GM21423 (cell line): Measurements from ENCODE around the gene SHISAL1.

Source experiments
- ATAC-seq: cut with Tn5 transposase; IDR thresholded peaks from one replicate; pipeline ENCODE4 v1.9.1; 2021; ENCODE audit warnings: mild to moderate bottlenecking, moderate library complexity; ENCODE audit not compliant: unreplicated experiment

Gene SHISAL1

DNA sequence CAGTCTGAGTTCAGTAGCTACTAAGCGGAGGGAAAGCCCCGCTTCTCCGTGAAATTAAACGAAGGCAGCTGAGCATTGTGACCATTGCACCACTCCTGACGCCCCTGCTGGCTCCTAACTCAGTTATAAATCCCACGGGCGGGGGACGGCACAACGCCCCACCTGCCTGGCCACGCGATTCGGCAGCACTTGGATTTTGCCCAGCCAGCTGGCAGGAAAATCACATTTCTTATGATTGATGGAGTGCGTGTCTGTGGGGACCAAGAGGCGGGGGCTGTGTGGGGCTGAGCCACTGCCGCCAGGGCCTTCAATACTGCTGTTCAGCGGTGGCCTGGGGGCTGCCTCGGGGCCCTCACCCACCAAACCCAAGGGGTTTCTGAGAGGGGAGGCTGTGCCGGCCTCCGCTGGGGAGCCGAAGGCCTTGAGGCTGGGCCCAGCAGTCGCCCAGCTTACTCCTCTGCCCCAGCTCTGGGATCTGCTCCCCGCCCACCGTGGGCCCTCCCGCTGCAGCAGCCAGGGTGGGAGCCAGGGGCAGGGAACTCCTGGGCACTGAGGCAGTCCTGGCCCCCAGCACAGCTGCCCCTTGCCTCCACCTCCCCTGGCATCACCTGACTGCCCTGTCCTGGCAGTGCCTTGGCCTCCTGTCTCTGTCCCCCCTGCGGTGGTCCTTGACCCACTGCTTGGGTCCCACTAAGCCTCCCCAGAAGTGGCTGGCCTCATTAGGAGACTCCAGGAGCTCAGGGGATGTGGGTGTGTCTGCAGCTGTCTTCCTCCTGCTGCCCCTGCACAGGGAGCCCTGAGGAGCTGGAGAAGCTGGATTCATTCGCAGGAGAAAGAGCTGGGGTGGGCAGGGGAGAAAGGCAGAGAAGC lies 30.7 kb downstream of the SHISAL1 start:
- no peak for ATAC-seq

DNA sequence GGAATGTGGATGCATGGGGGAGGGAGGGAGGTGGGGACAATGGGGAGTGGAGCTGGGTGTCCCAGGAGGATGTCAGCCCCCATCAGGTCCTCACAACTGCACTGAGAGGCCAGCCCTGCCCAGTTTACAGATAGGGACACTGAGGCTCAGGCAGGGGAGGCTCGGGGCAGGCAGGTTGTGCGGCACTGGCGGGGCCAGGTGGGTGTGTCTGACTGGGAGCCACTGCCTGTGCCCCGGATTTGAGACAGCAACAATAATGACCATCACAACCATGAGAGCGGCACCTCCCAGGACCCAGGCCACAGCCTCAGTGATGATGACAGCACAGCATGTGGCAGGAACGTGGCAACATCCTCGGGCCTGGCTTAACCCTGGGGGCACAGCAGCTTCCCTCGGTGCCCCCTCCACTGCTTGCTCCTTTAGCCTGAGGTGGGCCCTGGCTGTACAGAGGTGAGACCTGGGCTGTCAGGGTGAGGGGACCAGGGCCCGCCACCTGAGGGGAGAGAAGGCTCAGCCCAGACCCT lies 32.0 kb downstream of the SHISAL1 start:
- ATAC-seq: no peak

DNA sequence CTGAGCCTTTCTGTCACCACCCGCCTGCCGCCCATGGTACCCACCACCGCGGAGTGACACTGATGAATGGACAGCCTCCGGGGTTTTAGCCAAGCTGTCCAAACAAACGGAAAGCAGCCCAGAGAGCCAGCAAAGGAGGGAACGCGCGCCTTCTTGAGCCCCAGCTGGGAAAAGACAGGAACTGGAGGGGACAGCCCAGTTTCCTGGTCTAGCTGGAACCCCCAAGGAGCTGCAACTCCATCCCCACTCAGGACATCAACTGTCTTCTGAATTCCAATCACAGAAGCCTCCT lies 33.7 kb downstream of the SHISAL1 start:
- no peak for ATAC-seq

DNA sequence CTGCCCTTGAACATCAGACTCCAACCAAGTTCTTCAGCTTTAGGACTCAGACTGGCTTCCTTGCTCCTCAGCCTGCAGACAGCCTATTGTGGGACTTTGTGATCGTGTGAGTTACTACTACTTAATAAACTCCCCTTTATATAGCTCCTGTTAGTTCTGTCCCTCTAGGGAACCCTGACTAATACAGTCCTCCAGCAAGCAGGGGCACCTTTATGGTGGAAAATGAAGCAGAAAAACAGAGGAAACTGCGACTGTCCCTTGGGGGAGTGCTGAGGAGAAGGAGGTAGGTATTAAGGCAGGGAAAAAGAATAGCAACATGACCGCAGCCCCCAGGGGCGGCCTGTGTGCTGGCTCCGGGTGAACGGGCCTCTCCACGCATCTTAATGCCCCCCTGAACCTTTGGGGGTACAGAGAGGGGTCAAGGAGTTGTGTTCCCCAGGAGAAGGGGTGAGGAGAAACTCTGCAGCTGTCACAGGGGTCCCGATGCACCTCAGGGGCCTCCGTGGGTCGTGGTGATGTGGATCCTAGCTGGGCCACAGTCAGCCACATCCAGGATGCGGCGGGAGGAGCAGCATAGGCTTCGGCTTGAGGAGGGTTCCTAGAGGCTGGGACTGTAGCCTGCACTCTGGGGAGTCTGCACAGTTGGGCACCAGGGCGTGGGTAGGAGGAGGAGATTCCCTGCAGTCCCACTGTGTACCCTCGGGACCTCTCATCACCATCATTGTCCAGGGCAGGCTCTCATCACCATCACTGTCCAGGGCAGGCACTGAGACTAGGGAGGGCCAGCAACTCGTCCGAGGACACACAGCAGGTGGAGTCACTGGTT lies 34.3 kb downstream of the SHISAL1 start:
- no peak for ATAC-seq

DNA sequence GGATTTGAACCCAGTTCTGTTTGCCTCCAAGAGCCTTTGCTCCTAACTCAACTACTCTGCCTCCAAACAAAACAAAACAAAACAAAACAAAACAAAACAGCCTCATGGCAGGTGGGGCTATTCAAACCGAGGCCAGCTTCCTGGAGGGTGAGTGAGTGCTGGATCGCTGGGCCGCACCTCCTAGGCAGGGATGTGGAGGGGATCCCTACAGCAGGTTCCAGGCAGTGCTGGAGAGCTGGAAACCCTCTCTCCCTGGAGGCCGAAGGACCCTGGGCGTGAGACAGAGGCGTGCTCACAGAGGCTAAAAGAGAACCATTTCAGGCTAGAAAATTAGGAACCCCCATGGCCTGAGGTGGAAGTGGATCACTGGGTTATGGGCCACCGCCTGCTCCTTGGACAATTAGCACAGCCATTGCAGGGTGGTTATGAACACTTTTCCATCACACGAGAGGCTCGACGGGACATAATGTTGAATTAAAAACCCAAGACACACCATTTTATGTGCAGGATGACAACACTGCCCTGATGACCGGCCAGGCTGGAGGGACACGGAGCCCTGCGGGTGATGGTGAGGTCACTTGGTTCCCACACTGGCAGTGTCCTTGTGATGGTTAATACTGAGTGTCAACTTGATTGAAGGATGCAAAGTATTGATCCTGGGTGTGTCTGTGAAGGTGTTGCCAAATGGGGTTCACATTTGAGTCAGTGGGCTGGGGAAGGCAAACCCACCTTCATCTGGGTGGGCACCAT lies 35.2 kb downstream of the SHISAL1 start:
- no peak for ATAC-seq

DNA sequence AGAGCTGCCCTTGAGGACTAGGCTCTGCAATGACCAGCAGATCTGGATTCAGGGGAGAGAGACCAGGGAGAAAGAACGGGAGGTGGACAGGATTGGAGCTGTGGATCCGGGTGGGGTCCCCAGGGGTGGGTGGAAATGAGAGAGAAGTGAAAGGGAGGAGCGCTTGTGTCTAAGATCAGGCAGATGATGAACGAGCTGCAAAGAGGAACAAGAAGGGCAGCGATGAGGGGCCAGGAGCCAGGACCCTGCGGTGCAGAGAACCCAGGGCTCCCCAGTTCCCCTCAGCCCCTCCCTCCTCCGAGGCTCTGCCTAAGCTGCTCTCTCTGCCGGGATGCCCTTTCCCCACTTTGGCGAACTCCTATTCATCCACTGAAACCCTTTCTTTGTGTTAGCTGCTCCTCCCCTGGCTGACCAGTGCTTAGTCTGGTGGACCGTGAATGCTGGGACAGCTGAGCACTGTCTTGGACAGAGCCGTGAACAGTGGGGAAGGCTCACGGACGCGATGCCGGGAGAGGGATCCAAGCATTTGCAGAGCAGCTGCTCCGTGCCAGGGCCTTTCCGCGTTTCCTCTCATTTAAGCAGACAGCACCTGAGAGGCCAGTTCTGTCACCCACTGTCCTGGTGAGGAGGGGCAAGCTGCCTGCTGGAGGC lies 35.9 kb downstream of the SHISAL1 start:
- no peak for ATAC-seq

DNA sequence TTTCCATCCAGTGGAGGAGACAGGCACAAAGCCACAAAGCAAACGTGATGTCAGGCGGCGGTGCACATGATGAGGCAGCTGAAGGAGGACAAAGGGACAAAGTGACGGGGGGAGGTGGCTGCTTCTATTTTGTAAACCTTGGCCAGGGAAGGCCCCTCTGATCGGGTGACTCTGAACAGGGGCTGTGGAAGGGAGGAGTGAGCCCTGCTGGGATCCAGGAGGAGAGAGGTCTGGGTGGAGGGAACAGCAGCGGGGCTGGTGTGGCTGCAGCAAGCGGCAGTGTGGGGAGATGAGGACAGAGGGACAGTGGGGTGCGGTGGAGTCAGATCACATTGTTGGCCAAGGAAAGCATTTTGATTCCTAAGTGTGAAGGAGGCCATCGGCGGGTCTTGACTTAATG lies 36.7 kb downstream of the SHISAL1 start:
- no peak for ATAC-seq

DNA sequence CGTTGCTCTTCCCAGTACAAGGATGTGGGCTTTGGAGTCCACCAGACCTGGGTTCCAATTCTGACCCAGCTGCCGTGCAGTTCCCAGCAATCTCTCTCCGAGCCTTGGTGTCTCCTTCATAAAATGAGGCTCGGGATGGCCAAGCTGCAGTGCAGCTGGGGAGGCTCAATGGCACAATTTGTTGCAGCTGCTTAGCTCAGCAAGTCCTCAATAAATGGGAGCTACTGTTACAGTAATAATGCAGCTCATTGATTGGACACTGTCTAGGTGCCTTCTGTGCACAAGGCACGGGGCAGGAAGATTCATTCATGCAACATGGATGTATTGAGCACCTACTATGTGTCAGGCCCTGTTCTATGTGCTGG lies 37.1 kb downstream of the SHISAL1 start:
- no peak for ATAC-seq

DNA sequence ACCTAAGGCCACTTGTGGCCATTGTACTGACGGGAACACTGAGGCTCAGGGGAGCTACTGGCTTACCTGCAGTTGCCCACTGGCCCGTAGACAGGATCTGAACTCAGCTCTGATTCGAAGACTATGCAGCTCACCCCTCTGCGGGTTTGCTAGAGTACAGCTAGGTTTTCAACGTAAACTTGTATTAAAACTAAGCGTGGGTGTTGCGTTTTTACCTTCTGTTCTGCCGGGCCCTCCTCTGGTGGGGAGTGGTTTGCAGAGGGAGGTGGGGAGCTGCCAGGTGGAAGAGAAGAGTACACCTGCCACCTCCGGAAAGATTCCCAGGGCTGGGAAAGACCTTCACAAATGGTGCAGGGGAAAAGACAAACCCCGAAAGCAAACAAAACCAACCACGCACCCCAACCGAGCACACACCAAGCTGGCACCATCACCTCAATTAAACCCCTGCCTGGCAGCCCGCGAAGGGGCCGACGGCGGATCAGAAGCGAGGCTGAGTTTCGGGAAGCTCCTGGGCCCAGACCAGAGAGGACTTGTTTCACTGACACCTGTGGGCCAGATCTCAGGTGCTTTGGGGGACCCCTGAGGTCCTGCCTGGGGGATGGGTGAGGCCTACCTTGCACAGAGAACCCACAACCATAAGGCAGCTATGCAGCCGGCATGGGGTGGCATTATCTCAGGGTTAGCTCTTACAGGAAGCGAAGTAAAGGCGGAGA lies 37.7 kb downstream of the SHISAL1 start:
- ATAC-seq: no peak

DNA sequence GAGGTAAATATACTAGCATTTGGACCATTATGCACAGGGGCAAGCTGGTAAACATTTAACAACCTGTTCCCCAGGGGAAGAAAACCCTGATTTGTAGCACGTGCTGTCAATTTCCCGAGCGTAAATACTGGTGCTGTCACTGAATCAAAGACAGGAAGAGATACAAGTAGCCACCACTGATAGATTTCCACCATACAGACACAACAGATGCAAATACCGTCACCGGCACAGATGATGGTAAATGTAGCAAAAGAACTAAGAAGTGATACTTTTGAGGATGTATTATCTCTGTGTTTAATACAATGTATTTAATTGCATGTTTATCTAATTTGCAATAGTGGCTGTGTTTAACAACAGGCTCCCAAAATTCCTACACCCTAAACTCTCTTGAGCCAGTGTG lies 39.6 kb downstream of the SHISAL1 start:
- no peak for ATAC-seq

DNA sequence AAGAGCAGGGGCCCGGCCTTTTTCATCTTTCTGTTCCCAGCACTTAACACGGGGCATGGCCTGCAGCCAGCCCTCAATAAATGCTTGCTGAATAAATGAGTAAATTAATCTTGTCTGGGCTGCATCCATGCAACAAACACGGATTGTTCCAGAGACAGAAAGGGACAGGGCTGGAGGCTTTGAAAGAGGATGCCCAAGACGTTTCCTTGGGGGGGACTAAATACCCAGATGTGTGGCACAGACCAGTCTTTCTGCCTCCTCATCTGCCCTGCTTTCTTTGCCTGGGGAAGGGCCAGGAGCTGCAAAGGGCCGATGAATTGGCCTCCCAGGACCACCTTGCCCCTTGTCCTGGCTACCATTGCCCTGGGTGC lies 40.4 kb downstream of the SHISAL1 start:
- no peak for ATAC-seq

DNA sequence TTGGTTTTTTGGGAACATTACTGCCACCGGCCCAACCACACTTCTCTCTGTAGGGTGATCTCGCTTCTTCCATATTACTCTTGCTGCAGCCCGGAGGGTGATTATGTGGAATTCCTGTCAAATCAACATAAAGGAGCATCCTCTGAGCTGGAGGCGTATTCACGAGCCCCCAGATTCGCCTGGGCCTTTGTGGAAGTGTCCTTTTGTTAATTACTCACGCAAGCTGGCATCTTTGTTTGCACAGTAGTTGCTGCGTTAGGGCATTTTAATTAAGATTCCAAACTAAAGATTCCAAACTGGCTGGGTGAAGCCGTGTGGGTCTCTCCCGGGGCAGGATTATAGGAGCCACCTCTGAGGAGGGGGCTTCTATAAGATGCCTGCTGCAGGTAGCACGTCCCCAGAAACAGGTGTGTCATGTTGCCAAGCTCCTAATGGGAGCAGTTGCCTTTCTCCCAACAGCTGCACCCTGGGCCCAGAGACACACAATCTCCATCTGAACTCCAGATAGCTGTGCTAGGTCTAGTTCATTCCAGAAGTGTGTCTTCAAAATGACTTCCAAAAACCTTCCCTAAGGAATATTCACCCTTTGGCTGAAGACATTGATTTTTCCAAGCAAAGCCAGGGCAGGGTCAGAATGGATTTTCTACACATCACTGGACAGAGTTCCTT lies 40.9 kb downstream of the SHISAL1 start:
- no peak for ATAC-seq

DNA sequence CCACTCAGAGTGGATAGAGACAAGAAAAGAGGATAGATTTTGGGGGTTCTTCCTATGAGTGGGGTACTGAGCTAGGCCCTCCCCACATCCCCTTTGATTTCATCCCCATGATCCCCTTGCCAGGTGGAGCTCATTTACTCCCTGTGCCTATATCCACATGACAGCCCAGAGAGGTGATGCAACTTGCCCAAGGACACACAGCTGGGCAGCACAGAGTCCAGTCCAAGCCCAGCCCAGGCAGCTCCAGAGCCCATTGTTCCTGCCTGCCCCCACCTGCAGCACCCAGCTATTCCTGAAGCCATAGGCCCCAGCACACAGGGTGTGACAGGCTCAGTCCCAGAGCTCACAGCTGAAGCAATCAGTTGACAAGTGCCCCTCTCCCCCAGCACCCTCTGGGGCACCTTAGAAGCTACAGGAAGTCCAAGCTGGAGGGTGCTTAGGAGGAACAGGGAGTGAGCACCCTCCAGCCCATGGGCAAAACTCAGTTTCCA lies 41.7 kb downstream of the SHISAL1 start:
- ATAC-seq: no peak

DNA sequence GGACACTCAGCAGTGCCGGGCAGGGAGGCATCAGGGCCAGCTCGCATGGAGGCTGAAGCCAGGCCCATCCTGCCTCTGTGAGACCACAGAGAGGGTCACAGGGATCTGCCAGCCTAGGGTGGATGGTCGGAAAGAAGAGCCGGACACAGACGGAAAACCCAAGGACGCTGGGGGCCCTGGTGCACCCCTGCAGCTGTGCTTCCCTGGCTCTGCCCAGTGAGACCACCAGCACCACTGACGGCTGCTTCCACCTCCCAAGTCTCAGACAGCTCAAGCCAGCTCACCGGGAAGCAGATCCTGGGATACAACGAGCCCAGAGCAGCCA lies 42.2 kb downstream of the SHISAL1 start:
- ATAC-seq: no peak

DNA sequence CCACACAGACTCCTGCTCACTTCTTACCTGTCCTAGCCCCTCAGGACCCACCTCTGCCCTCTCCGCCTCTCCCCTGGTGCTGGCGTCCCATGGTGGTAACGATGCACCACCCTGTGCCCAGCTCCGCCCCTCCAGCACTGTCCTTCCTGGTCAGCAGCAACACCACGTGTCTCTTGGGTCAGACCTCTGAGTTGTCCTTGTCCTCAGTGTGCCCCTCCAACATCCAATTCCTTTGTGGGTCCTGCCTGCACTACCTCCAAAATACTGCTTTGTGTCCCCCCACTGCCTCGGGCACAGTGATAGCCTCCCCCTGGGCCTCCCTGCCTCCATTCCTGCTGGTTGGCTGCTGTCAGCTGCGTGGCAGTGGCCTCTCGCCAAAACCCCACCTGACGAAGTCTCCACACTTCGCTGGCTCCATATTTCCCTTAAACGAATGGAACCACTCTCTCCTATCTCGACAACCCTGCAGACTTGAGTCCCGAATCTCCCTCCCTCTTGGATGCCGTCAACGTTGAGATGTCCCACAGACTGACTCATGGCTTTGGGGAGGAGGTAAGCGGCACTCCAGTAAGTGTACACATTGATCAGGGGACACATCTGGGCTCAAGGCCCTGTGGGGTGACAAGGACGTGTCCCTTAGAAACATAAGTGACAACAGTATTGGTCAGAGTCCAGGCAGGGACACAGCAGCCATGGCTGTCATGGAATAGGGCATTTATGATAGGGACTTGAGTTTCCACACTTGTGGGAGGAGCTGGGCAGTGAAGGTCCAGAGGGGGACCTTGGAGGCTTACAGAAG lies 42.8 kb downstream of the SHISAL1 start:
- ATAC-seq: no peak

DNA sequence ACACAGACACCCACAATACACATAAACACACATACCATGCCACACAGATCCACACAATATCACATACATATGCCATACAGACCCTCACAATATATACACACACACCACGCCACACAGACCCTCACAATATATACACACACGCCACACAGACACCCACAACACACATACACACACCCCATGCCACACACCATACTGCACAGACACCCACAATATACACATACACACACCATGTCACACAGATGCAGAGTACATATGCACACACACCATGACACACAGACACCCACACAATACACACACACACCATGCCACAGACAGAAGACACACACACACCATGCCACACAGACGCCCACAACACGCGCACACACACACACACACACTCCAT lies 43.6 kb downstream of the SHISAL1 start:
- no peak for ATAC-seq

DNA sequence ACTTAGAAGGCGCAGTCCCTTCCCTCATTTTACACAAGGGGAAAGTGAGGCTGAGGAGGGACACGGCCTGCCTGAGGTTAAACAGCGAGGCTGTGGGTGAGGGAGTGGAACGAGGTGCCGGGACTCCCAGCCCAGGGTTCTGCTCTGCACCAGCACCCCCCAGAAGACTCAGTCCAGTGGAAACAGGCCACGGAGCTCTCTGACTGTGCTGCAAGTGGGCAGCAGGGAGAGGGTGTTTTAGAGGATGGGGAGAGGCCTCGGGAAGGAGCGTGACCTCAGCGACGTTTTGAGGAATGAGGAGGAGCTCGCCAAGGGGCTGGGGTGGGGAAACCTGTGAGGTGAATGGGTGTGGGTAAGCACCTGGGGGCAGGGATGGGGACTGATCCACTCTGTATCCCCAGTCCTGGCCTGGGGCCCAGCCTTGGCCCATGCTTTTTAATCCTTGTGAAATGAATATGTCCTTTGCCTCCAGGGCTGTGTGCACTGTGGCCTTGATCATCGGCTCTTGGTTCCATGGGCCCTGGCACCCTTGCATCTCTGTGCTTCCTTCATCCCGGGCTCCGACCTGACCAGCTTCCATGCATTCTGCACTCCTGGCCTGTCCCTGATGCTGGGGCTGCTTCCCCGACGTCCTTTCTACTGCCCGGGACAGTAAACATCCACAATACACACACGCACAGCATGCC lies 44.2 kb downstream of the SHISAL1 start:
- no peak for ATAC-seq

DNA sequence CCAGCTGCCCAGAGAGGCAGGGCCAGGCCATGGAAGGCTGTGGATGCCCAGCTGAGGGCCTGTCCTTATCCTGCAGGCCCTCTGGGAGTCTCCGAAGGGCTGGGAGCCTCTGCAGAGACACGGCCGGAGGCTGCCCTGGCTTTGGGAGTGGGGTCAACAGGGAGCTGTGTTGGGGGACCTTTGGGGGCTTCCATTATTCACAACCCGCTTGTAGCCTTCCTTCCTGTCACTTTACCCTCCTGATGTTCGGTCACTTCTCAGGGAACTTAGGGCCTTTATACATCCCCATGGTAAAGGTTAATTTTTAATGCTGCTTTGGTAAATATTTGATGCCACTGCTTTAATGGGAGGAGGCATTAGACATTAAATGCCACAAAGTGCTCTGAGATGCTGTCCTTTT lies 44.9 kb downstream of the SHISAL1 start:
- no peak for ATAC-seq
